PC-9 (cell line): Measurements from ENCODE around the gene ARHGEF17. TPM values are rescaled to one million over a fixed set of nuclear protein-coding genes. Genes with fewer than 3 reads are reported as not detected.

Experiments used
- BruUV-seq: library from RNA; stranded (reverse); fragments of 400-500 nt; replicated peaks from 2 replicates; lab custom pipeline; 2021; lab: Mats Ljungman, UMichigan
- CTCF ChIA-PET: fragments of 300-600 bp; sonication (Branson Sonifier 250); formaldehyde crosslinking; loops from one replicate; lab custom pipeline; 2022; ENCODE audit warnings: antibody characterized with exemption; lab: Charles Lee
- POLR2A ChIA-PET: fragments of 300-600 bp; sonication (Branson Sonifier 250); formaldehyde crosslinking; loops from one replicate; lab custom pipeline; 2022; ENCODE audit warnings: antibody characterized with exemption; ENCODE audit not compliant: unreplicated experiment; lab: Charles Lee
- DNase-seq, 2 experiments: peaks; one replicate each; pipeline versions ENCODE4 v3.0.0 to v3.0.0-alpha.2; 2015 to 2022; ENCODE audit warnings: mixed read lengths in 1 of 2
- H2AFZ ChIP-seq: fragments of 200-600 bp; sonication (generic); 2 replicates; pipeline ENCODE4 v1.8.1; 2017; ENCODE audit warnings: antibody characterized with exemption
- H3F3A ChIP-seq: fragments of 200-600 bp; sonication (generic); 2 replicates; pipeline ENCODE4 v1.8.1; 2017; ENCODE audit warnings: antibody characterized with exemption, mild to moderate bottlenecking, low read depth; ENCODE audit not compliant: insufficient read depth
- H3K27ac ChIP-seq: fragments of 200-600 bp; sonication (generic); 2 replicates; pipeline ENCODE4 v1.6.1; 2016; ENCODE audit warnings: mixed run types
- H3K27me3 ChIP-seq: fragments of 200-600 bp; sonication (generic); 2 replicates; pipeline ENCODE4 v1.6.1; 2016; ENCODE audit warnings: low read depth, mixed run types; ENCODE audit not compliant: insufficient read depth
- H3K36me3 ChIP-seq: fragments of 200-600 bp; sonication (generic); 2 replicates; pipeline ENCODE4 v1.6.1; 2016; ENCODE audit warnings: low read depth, mixed run types
- H3K4me1 ChIP-seq: fragments of 200-600 bp; sonication (generic); replicated peaks from 2 replicates; pipeline ENCODE4 v1.6.1; 2016; ENCODE audit warnings: mixed run types; ENCODE audit not compliant: insufficient read depth
- H3K4me2 ChIP-seq: fragments of 200-600 bp; sonication (generic); 2 replicates; pipeline ENCODE4 v1.6.1; 2017; ENCODE audit warnings: mixed run types
- H3K4me3 ChIP-seq: fragments of 200-600 bp; sonication (generic); 2 replicates; pipeline ENCODE4 v1.6.1; 2016; ENCODE audit warnings: mixed run types
- H3K79me2 ChIP-seq: fragments of 200-600 bp; sonication (generic); 2 replicates; pipeline ENCODE4 v1.6.1; 2017; ENCODE audit warnings: low read depth, mixed run types
- H3K9me2 ChIP-seq: fragments of 200-600 bp; sonication (generic); 2 replicates; pipeline ENCODE4 v1.8.1; 2017; ENCODE audit warnings: mild to moderate bottlenecking; ENCODE audit not compliant: insufficient read depth
- H3K9me3 ChIP-seq: fragments of 200-600 bp; sonication (generic); 2 replicates; pipeline ENCODE4 v1.8.1; 2016; ENCODE audit warnings: low read depth; ENCODE audit not compliant: insufficient read depth
- H4K20me1 ChIP-seq: fragments of 200-600 bp; sonication (generic); 2 replicates; pipeline ENCODE4 v1.8.1; 2017; ENCODE audit not compliant: insufficient read depth
- CTCF ChIP-seq: fragments of 200-600 bp; sonication (generic); conservative IDR thresholded peaks from 2 replicates; pipeline ENCODE4 v1.6.1; 2017; ENCODE audit warnings: mixed run types, antibody characterized with exemption, mild to moderate bottlenecking, moderate library complexity
- EZH2 ChIP-seq: fragments of 200-600 bp; sonication (generic); IDR thresholded peaks from 2 replicates; pipeline ENCODE4 v1.8.0; 2017; ENCODE audit warnings: antibody characterized with exemption, low read depth
- intact Hi-C: fragments of 100-400 bp; cut with micrococcal nuclease; formaldehyde crosslinking; loops from one replicate; pipeline ENCODE4 v1.10.0; 2022; ENCODE audit not compliant: unreplicated experiment
- total RNA-seq: library from RNA; stranded (reverse); gene quantifications from 2 replicates; pipeline ENCODE4 v1.2.3, GENCODE V29; 2021

Gene ARHGEF17
- total RNA-seq, 1 experiment from 2014 or later = 56.9 TPM

- intact Hi-C loops = no loop called here
- POLR2A ChIA-PET = interaction anchor here (0.6 kb wide), 1 partner anchor 258 kb away, joined by 13 read pairs; no protein-coding TSS in a partner anchor
- peak; percentile 71 for TF ChIP-seq CTCF
- no peak for TF ChIP-seq EZH2
Observed at GRCh38 chr11:73359930-73360742, 52.1 kb downstream of the ARHGEF17 start.

GRCh38 chr11:73360743-73361369, 52.8 kb downstream of the ARHGEF17 start:
- Histone ChIP-seq H3K79me2 (no peaks in the 10 kb centered on the region), H3K4me1 (no peaks in the 10 kb centered on the region), H3K9me3 (no peaks in the 10 kb centered on the region), H3K4me3 (no peak overlapping the region), H3F3A (no peaks in the 10 kb centered on the region), H3K36me3 (0 out of 2 replicates have a peak, but pooled peaks cover 4% of the 10 kb centered on the region), H4K20me1 (no peaks in the 10 kb centered on the region), H2AFZ (no peak overlapping the region), H3K9me2 (no peaks in the 10 kb centered on the region), H3K27me3 (no peaks in the 10 kb centered on the region), H3K27ac (no peak overlapping the region), H3K4me2 (no peak overlapping the region)
- POLR2A ChIA-PET = no interaction called here
- no peak for DNase-seq
- TF ChIP-seq EZH2 (no peak), CTCF (peak; percentile 28; the same call in 1 of the 2 replicates)
- intact Hi-C loops = no loop called here
- CTCF ChIA-PET = interaction anchor here (0.9 to 1.3 kb wide), 2 partner anchors 10 to 54 kb away, joined by 4 to 5 read pairs; no protein-coding TSS in a partner anchor
- BruUV-seq = no TSS peak

More at GRCh38 chr11:73359930-73360742, 52.1 kb downstream of the ARHGEF17 start:
- CTCF ChIA-PET = interaction anchor here (0.9 to 1.3 kb wide), 2 partner anchors 9 to 53 kb away, joined by 4 to 5 read pairs; no protein-coding TSS in a partner anchor
- Histone ChIP-seq H4K20me1 (no peaks in the 10 kb centered on the region), H3K27me3 (no peaks in the 10 kb centered on the region), H3K36me3 (0 out of 2 replicates have a peak, but pooled peaks cover 4% of the 10 kb centered on the region), H3K9me3 (no peaks in the 10 kb centered on the region), H3K79me2 (no peaks in the 10 kb centered on the region), H2AFZ (no peak overlapping the region), H3F3A (no peaks in the 10 kb centered on the region), H3K4me2 (no peak overlapping the region), H3K27ac (no peak overlapping the region), H3K4me3 (no peak overlapping the region), H3K4me1 (no peaks in the 10 kb centered on the region), H3K9me2 (no peaks in the 10 kb centered on the region)
- BruUV-seq = no TSS peak
- peak in 1 of 2 experiments; percentile 32 for DNase-seq

DNA sequence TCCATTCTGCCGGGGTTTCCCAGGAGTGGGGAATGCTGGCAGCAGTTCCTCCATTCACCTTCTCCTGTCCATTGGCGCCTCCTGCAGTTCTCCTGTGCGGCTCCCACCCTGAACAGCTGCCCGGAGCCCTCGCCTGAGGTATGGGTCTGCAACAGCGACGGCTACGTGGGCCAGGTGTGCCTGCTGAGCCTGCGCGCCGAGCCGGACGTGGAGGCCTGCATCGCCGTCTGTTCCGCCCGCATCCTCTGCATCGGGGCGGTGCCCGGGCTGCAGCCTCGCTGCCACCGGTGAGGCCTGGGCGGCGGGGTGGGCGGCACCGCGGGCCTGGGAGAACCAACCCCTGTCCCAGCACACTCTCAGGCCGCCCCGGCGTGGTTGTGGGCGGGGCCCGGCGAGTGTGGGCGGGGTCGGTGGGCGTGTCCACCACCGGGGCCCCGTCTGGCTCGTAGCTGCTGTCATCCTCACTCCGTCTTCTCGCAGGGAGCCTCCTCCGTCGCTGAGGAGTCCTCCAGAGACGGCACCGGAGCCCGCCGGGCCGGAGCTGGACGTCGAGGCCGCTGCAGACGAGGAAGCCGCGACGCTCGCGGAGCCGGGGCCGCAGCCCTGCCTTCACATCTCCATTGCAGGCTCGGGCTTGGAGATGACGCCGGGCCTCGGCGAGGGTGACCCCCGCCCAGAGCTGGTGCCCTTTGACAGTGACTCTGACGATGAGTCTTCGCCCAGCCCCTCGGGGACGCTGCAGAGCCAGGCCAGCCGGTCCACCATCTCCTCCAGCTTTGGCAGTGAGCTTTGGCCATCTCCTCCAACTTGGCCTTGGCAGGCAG, 54.1 kb downstream of the ARHGEF17 start:
- H3K4me1 ChIP-seq = no peaks in the 10 kb centered on the region
- ChIA-PET POLR2A (no interaction called here), CTCF (no interaction called here)
- H3K9me2 ChIP-seq = no peaks in the 10 kb centered on the region
- no TSS peak for BruUV-seq
- TF ChIP-seq EZH2 = no peak
- no peak for TF ChIP-seq CTCF
- H3K9me3 ChIP-seq = no peaks in the 10 kb centered on the region
- H3K27ac ChIP-seq = no peak overlapping the region
- intact Hi-C loops = no loop called here
- 0 out of 2 replicates have a peak, but pooled peaks cover 4% of the 10 kb centered on the region for H3K36me3 ChIP-seq
- H3K79me2 ChIP-seq = no peaks in the 10 kb centered on the region
- no peaks in the 10 kb centered on the region for H3K27me3 ChIP-seq
- H2AFZ ChIP-seq = no peak overlapping the region
- no peaks in the 10 kb centered on the region for H4K20me1 ChIP-seq
- no peak overlapping the region for H3K4me2 ChIP-seq
- peaks cover 4% of the 10 kb centered on the region; the same call in 1 of the 2 replicates for H3F3A ChIP-seq
- DNase-seq = no peak
- H3K4me3 ChIP-seq = no peak overlapping the region
